Stimulated activated CD8-positive, alpha-beta memory T cell treated with anti-CD3 and anti-CD28 coated beads, Interleukin-4, amount 100 ng/mL, for 4 hours (primary cell): ENCODE results near the gene MIOS.

Experiments
- DNase-seq, 2 donors: peaks; one replicate each; pipeline ENCODE4 v3.0.0-alpha.2; 2020; ENCODE audit warnings: low read depth in 2 of 2, low spot score in 1 of 2

Gene MIOS

DNA sequence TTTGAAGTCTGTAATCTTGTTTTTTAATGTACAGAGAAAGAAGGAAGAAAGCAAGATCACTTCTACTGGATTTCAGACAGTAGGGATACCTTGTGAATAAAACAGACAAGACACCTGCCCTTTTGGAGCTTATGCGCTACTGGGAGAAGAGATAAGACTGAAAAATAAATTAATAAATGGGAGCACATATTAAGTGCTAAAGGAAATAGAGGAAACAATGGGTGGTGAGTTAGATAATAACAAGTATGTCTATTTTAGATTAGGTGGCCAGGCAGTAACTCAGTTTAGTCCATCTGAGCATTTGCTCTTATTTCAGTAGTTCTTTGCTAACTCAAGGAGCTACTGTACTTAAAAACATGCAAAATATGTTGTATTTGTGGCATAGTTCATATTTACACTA, 15.9 kb downstream of the MIOS start:
- no peak for DNase-seq

DNA sequence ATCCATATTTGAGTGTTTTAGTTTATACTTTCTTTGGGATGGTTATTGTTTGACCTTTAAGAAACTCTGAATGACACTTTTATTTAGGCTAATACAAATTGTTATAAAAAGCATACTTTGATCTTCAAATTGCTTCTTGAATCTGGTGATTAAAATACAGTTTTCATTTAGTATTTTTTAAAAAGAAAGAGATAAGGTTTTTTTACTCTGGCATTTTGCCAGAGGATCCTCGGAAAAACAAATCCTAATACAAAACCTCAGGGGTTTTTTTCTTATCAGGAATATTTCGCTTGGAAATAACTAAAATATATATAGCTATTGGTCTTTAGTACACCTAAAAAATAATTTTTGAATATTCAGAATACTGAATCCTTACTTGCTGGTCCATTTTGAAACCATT, 17.0 kb downstream of the MIOS start:
- DNase-seq: no peak

DNA sequence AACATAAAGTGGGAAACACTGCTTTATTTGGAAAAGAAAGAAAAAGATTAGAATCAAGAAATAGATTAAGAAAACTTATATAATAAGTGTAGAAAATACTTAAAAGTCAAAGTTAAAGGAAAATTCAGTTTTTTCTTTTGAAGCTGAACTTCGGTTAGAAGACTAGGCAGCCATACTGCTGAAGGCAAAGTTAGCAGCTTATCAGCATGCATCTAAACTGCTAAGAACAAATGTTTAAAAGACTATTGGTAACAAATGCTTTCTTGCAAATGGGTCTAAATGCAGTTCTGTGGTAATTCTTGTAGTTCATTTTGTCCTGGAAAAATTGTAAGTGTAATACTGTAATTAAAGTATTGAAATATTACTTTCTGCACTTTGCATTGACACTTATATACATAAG, 18.0 kb downstream of the MIOS start:
- no peak for DNase-seq

DNA sequence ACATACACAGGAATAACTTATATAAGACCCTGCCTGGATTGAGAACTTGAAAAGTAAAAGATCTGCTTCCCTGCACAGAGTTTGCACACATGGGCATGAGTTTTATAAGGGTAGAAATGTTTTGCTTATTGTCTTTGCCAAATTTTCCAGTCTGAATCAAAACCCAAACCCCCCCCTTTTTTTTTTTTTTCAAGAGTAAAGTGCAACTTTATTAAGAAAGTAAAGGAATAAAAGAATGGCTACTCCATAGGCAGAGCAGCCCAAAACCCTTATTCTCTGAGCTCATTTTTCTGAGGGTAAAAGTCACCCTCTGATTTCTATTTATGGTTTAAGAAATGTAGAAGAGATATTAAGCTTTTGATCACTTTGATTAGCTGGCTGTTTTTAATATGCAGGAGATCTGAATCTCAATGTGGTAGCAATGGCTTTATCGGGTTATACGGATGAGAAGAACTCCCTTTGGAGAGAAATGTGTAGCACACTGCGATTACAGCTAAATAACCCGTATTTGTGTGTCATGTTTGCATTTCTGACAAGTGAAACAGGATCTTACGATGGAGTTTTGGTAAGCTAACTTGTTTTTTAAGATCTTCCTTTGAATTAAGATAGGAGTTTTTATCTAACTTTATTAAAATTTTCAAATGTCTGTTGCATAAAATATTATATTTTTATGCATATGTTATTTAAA, 18.7 kb downstream of the MIOS start:
- no peak for DNase-seq

DNA sequence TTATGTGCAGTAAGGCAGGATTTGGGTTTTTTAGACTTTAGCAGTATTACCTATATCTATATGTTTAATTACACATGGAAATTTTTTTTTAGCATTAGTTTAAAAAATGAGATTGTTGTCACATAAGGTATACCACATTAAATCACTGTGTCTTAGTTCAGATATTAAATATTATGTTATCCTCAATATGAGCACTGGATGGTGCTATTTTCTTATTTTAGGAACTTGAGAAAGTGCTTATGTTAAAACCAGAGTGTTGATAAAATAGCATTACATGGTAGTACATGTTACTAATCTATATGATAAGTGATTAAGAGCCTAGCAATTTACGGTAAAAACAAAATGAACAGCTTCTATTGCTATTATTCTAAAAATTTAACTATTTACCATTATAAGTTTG, 28.8 kb downstream of the MIOS start:
- DNase-seq: no peak

DNA sequence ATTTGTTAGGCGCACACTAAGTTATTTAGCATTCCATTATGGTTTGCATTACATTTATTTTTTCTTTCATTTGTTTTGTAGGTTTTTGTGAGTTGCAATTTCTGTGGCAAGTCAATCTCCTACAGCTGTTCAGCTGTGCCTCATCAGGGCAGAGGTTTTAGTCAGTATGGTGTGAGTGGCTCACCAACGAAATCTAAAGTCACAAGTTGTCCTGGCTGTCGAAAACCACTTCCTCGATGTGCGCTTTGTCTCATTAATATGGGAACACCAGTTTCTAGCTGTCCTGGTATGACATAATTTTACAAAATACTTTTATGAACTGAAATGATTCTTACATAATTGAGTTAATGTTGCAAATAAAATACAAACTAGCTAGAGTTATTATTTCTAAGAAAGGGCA, 29.5 kb downstream of the MIOS start:
- DNase-seq: peak in 1 of 2 donors; percentile 0

DNA sequence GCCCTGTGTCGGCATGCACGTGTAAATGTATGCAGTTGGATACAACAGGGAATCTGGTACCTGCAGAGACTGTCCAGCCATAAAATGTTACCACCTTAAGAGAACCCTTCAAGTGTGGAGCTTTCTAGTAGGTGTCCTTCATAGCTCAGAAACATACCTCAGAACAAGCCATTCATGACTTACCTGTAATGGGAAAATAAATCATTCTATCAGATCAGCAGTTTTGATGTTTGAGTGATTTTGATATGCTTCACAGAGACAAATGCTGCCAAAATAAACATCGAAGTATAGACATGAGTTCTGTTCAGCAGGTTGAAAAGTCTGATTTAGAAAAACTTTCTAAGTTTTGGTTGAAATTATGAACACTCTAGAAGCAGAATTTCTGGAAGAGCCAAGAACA, 40.3 kb downstream of the MIOS start:
- DNase-seq: no peak

DNA sequence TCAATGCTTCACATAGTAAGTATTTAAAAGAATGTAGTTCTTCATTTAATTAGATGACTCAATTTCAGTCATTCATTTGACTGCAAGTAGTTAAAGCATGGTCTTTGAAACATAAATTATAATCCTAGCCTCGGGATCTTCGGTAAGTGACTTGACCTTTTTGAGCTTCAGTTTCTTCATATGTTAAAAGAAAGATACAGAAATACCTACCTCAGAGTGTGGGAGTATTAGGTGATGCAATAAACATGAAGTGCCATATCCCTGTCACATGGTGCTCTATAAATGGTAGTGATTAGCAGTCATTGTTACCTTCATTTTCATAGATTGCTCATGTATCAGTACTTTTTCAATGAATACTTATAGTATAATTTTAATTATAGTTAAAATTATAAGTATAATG, 42.6 kb downstream of the MIOS start:
- DNase-seq: no peak

DNA sequence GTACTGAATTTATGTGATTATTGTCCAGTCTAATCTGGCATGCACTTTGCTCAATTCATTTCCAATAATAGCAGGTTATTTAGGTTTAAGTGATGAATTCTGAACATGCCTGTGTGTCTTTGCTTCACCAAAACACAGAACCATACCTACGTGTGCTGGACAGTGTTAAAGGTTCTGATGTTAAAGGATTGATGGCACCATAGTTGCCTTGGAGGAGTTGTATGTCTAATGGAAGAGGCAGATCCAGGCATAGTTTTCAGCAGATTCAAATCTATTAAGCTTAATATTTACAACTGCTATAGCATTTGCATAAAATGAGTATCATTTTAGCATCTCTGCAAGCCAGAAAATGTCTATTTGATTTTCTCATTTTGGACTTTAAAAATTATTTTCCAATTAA, 45.8 kb downstream of the MIOS start:
- no peak for DNase-seq

DNA sequence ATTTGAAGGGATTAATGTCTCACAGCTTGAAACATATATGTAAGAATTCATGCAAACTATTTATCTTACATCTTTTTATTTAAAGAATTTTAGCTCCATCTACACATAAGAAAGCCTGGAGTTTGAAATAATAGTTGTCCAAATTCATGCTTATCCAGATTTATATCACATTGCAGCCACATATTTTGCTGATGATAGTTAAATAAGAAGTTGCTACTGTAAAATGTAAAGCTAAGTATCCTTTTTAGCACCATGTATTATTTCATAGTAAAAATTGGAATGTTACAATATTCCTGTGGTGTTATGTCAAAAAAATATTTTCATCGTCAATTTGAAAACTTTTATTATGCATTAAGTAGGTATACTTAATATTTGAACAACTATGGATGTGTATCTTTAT, 46.5 kb downstream of the MIOS start:
- no peak for DNase-seq

DNA sequence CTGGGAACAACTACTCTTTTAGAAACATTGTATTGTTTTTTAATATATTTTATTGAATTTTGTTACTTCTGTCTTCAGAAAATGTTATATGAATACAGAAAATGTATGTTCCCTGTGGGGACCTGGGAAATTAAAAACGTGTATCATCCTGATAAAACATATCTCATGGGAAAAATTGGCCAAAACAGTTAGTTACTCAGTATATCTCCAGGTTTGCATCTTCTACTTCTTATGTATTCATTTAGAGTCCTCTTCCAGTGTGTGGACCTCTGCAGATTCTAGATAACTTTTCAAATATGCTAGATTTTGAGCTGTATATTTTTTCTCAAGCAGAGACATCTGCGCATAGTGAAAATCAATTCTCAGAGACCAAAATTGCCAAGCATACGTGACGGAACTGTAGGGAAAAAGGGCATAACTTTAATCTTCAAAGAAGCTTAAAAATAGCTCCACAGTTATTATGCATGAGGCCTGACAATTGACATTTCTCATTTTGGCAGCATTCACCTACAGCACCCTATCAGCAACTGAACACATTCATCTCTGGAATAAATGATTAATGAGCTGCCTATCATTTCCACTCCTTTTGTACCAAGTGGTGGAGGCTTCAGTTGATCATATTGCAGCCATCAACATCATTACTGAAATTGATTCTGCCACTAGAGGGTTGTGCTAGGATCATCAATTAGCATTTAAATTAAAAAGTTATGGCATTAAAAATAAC, 47.5 kb downstream of the MIOS start:
- no peak for DNase-seq

DNA sequence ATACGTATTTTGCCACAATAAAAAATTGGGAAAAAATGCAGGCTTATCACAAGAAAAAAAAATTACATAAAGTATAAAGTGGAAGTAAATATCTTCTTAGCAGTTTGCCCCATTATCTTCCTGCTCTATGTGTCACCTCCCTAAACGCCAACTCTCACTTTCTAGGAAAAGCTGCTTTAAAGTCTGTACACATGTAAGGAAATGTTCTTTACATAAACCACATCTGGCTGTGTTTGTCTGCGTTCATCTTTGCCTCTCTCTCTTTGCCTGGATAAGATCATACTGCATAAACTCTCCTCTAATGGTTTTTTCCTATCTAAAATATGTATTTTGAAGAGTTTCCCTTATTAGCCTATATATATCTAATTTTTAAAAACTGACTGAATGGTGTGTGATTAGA, 50.9 kb downstream of the MIOS start:
- no peak for DNase-seq

DNA sequence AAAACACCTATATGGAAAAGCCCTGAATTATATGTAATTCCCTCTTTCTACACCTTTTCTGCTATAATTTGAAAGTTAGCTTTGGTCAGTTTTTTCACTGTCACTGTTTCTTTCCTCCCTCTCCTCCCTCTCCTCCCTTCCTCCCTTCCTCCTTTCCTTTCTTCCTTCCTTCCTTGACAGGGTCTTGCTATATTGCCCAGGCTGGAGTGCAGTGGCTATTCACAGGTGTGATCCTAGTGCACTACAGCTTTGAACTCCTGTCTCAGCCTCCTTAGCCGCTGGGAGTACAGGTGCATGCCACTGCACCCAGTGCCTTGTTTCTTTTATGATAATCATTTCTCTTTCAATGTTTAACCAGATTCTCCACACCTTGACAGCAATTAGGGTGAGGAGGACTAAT, 51.7 kb downstream of the MIOS start:
- no peak for DNase-seq

DNA sequence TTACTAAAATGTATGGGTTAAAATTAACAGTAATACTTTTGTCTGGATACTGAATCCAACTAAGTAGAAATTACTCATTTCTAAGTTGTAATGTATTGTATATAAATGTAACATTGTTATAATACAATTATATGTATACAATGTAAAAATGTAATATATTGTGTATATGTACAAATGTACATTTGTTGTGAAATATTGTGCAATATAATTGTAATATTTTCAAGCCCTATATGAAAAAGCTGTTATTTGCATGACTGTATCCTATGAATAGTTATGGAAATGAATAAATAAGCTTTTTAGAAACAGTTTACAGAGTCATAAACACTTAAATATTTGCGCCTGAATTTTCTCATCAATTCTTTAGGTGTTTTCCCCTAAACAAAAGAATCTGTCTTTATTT, 53.6 kb downstream of the MIOS start:
- DNase-seq: no peak

DNA sequence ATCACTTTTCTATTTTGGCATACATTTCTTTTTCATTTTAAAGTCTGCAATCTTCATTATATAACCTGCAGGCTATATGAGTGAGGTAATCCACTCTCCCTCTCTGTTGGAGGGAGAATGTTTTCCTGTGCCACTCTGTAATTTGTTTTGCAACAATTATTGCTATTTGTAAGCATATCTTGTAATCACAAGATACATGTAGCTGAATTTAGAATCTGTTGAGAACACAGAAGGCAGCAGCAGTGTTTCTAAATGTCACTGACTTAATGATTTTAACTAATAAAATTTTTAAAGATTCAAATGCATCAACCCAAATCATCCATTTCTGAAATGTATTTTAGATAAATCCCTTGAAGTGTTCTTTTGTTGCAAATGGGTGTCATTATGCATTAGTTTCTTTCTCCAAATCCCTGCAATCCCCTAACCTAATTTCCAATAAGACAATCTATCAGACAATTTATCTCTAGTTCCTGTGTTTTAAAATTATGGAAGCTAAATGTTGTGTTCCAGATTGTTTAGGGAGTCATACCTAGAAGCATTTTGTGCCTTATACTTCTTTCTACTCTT, 54.0 kb downstream of the MIOS start:
- no peak for DNase-seq

DNA sequence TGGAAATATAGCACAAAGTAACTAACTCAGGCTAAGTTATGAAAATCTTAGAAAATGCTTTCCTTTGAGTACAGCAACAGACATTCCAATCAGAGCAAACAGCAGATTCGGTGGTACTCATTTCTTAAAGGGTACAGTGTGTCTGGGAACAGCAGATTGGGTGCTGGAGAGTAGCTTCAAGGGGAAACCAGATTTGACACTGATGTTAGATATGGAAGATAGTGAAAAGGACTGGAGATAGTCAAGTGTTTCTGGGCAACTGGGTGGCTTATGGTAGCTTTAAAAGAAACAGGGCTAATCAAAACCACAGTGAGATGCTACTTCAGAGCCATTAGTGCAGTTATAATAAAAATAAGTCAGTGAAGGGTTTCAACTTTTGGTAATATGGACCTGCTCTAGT, 61.8 kb downstream of the MIOS start:
- DNase-seq: no peak

DNA sequence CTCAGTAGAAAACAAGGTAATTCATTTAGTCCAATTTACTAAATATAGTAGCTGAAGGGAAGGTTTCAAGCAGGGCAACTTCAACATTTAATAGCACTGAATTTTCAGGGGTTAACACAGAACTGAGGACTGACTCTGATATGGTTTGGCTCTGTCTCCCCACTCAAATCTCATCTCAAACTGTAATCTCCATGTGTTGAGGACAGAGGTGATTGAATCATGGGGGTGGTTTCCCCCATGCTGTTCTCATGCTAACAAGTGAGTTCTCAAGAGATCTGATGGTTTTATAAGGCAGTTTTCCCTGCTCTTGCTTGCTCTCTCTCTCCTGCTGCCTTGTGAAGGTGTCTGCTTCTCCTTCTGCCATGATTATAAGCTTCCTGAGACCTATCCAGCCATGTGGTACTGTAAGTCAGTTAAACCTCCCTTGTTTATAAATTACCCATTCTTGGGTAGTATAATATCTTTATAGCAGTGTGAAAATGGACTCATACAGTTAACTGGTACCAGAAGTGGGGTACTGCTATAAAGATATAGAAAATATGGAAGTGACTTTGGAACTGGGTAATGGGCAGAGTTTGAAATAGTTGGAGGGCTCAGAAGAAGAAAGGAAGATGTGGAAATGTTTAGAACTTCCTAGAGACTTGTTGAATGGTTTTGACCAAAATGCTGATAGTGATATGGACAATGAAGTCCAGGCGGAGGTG, 64.1 kb downstream of the MIOS start:
- DNase-seq: no peak

DNA sequence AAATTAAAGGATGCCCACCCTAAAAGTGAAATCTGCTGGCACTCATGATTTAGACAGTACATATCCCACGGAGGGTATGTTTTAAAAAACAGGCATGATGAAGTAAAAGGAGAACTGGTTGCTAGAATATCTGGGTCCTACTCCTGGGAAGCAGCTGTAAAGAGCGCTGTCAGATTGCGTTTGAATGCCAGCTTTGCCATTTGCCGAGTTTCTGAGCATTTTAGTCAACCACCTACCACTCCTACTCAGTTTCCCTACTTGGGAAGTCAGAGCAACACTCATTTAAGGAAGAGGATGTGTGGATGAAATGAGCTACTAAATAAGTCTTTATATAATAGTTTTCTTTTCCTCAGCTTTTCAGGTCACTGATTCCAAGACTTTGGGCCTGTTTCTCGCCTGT, 72.7 kb downstream of the MIOS start:
- DNase-seq: no peak

DNA sequence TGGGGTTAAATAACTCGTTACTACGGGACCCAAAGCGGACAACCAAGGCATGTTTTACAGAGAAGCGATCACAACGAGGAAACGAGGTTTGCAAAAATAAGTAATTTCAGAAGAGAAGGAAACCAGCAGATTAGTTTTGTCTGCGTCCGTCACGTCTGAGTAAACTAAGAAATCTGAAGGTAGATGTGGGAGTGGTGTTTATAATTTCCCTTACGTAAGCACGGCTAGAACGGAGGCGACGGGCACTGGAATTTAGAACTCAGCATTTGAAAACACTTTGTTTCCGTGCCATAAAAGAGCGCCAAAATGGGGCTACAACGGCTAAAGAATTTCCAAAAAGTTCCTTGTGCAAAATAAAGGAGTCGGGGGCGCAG, 73.2 kb downstream of the MIOS start:
- DNase-seq: peak in 1 of 2 donors; percentile 23

DNA sequence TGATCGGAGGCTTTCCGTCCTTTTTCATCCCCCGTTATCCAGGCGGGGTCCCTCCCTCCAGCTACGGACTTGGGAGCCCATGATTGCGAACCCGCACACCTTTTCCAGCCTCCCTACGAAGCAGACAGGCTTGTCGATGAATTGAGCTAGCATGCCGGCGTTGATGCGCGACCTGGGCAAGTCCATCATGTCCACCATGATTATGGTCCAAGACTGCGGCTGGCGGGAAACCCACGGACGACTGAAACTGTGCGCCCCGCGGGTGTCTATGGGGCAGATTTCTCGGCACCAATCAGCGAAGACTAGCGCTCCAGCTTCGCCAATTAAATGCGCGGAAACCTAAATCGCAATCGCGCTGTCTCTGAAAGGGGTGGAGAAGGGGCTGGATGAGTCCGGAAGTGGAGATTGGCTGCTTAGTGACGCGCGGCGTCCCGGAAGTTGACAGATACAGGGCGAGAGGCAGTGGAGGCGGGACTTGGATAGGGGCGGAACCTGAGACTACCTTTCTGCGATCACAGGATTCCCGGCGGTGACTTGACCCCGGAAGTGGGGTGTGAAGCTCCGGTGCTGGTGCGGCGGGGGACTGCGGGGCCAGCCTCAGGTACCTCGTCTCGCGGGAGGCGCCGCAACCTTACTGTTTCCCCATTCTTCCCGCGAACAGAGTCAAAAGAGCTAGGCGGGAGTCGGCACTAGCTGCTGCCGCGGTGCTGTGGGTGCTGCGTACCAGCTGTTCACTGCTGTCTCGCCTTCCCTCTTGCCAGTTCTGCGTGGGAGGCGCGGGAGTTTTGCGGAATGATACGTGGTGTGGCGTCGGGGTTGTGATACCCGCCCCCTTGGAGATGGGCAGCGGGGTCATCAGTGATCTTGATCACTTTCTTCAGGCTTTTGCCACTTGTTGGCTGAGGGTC, 73.8 kb downstream of the MIOS start, which contains the start of gene UMAD1:
Gene UMAD1 (plus strand): TSS at position 532 of the 908 bp plus-strand sequence. CDS start 32,620 bp downstream, outside the sequence.
- peak; percentile 93 to 96 for DNase-seq

DNA sequence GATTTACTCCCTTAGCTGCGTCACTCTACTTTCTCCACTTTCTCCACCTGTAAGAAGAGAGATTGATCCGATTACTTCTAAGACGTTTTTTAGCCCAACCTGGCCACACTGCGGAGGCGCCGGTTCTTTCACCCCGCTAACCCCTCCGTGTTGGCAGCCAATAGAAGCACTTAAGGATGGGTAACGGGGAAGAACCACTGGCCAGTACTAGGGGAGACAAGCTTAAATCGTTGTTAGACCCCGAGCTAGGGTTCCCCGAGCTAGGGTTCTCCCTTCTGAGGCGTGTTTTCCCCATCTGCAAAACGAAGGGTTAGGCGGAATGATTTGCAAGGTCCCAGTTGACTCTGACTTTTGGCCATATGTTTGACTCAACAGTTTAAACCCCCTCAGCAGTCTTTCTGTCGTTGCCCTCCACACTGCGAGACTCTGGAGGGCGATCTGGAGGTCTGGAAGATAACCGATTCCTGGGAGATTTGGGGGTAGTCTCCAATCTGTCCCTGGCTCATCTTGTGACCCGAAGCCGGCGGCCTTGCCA, 74.5 kb downstream of the MIOS start:
- peak in 1 of 2 donors; percentile 10 for DNase-seq
